A673 (cell line): ENCODE data around the gene ESF1. TPM values are rescaled to one million over a fixed set of nuclear protein-coding genes. Genes with fewer than 3 reads are reported as not detected.

Source experiments
- BruUV-seq: library from RNA; stranded (reverse); fragments of 400-500 nt; replicated peaks from 2 replicates; lab custom pipeline; 2021; lab: Mats Ljungman, UMichigan
- CTCF ChIA-PET: fragments of 300-600 bp; sonication (Branson Sonifier 250); formaldehyde crosslinking; loops from one replicate; lab custom pipeline; 2022; ENCODE audit warnings: antibody characterized with exemption; lab: Charles Lee
- POLR2A ChIA-PET: fragments of 300-600 bp; sonication (Branson Sonifier 250); formaldehyde crosslinking; loops from one replicate; lab custom pipeline; 2022; ENCODE audit warnings: antibody characterized with exemption; ENCODE audit not compliant: low non-redundant PET; lab: Charles Lee
- DNase-seq: peaks from one replicate; pipeline ENCODE4 v3.0.0-alpha.2; 2015; ENCODE audit warnings: low spot score
- H3K27ac ChIP-seq: fragments of 200-600 bp; sonication (generic); 2 replicates; pipeline ENCODE4 v1.5.1; 2016; ENCODE audit warnings: mixed run types, low read depth, mild to moderate bottlenecking, mixed read lengths, antibody characterized with exemption, low read length; ENCODE audit not compliant: poor library complexity, severe bottlenecking
- H3K27me3 ChIP-seq: fragments of 200-600 bp; sonication (generic); replicated peaks from 2 replicates; pipeline ENCODE4 v1.6.1; 2017; ENCODE audit warnings: mixed run types, low read depth, mild to moderate bottlenecking, mixed read lengths, antibody characterized with exemption, low read length; ENCODE audit not compliant: insufficient read depth, poor library complexity
- H3K36me3 ChIP-seq: fragments of 200-600 bp; sonication (generic); 2 replicates; pipeline ENCODE4 v1.6.1; 2016; ENCODE audit warnings: mixed run types, mild to moderate bottlenecking, mixed read lengths, antibody characterized with exemption, low read length; ENCODE audit not compliant: insufficient read depth, poor library complexity, severe bottlenecking
- H3K4me1 ChIP-seq: fragments of 200-600 bp; sonication (generic); 2 replicates; pipeline ENCODE4 v1.6.1; 2017; ENCODE audit warnings: mixed run types, mild to moderate bottlenecking, mixed read lengths, antibody characterized with exemption, low read length; ENCODE audit not compliant: insufficient read depth, poor library complexity, severe bottlenecking
- H3K4me3 ChIP-seq: fragments of 200-600 bp; sonication (generic); 2 replicates; pipeline ENCODE4 v1.5.1; 2016; ENCODE audit warnings: low read depth, mixed run types, mild to moderate bottlenecking, mixed read lengths, low read length; ENCODE audit not compliant: poor library complexity, severe bottlenecking
- H3K9me3 ChIP-seq: fragments of 200-600 bp; sonication (generic); 2 replicates; pipeline ENCODE4 v1.6.1; 2016; ENCODE audit warnings: mixed run types, low read depth, mild to moderate bottlenecking, mixed read lengths, antibody characterized with exemption, low read length; ENCODE audit not compliant: poor library complexity, severe bottlenecking
- EZH2 ChIP-seq: fragments of 200-600 bp; sonication (generic); IDR thresholded peaks from 2 replicates; pipeline ENCODE4 v1.6.1; 2017; ENCODE audit warnings: borderline replicate concordance, low read depth, mild to moderate bottlenecking, mixed read lengths, antibody characterized with exemption, low read length; ENCODE audit not compliant: poor library complexity, severe bottlenecking
- intact Hi-C: fragments of 100-400 bp; cut with micrococcal nuclease; formaldehyde crosslinking; loops from one replicate; pipeline ENCODE4 v1.10.0; 2022; ENCODE audit not compliant: unreplicated experiment
- total RNA-seq: library from RNA; stranded (reverse); gene quantifications from 2 replicates; pipeline ENCODE4 v1.2.3, GENCODE V29; 2021
- TF ChIP-seq, protein P1 (sequence below): fragments of 300-800, 200-600 bp; sonication (generic); conservative IDR thresholded peaks from 2 replicates; pipeline ENCODE4 v1.5.1; 2017; ENCODE audit warnings: low read depth, mild to moderate bottlenecking, antibody characterized with exemption, low read length, moderate library complexity, mixed read lengths

The ESF1 gene
- total RNA-seq, 1 experiment from 2014 or later = 34.7 TPM

- no peaks in the 10 kb centered on the region for H3K27me3 ChIP-seq
- H3K9me3 ChIP-seq = no peaks in the 10 kb centered on the region
- DNase-seq = no peak
- POLR2A ChIA-PET = interaction anchor here (0.7 kb wide), 1 partner anchor 67 kb away, joined by 3 read pairs; no protein-coding TSS in a partner anchor
- H3K27ac ChIP-seq = no peak overlapping the region
- H3K36me3 ChIP-seq = peaks cover 9% of the 10 kb centered on the region
- TF ChIP-seq, protein P1, sequence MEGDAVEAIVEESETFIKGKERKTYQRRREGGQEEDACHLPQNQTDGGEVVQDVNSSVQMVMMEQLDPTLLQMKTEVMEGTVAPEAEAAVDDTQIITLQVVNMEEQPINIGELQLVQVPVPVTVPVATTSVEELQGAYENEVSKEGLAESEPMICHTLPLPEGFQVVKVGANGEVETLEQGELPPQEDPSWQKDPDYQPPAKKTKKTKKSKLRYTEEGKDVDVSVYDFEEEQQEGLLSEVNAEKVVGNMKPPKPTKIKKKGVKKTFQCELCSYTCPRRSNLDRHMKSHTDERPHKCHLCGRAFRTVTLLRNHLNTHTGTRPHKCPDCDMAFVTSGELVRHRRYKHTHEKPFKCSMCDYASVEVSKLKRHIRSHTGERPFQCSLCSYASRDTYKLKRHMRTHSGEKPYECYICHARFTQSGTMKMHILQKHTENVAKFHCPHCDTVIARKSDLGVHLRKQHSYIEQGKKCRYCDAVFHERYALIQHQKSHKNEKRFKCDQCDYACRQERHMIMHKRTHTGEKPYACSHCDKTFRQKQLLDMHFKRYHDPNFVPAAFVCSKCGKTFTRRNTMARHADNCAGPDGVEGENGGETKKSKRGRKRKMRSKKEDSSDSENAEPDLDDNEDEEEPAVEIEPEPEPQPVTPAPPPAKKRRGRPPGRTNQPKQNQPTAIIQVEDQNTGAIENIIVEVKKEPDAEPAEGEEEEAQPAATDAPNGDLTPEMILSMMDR = no peak
- TF ChIP-seq EZH2 = no peak
- no peaks in the 10 kb centered on the region for H3K4me1 ChIP-seq
- intact Hi-C loops = loop anchor here (10.0 kb wide), 1 partner anchor 130 kb away; no protein-coding TSS in a partner anchor
- no peak overlapping the region for H3K4me3 ChIP-seq
- CTCF ChIA-PET = no interaction called here
- no TSS peak for BruUV-seq
Observed at GRCh38 chr20:13824459-13824858, 39.7 kb upstream of the ESF1 start.

DNA sequence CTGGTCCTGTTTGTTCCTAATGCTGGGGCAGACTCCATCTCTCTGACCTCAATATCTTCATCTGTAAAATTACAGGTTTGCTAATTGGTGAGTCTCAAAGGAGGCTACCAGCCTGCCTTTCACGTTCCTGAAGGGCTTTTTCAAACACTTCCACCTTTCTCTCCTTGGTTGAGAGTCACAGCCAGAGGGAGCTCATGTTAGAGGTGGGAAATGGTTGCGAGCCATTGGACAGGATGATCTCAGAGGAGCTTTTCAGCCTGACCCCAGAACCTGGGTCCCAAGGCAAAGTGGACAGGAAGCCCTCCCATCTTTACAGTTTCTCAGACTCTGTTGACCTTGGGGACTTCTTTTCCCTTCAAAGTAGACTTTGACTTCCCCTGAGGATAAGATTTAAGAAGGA, 37.7 kb upstream of the ESF1 start:
- ChIA-PET POLR2A (no interaction called here), CTCF (interaction anchor here (0.8 kb wide), 1 partner anchor 230 kb away, joined by 3 read pairs; no protein-coding TSS in a partner anchor)
- intact Hi-C loops = loop anchor here (10.0 kb wide), 1 partner anchor 132 kb away; no protein-coding TSS in a partner anchor
- Histone ChIP-seq H3K4me1 (no peaks in the 10 kb centered on the region), H3K4me3 (no peak overlapping the region), H3K36me3 (peaks cover 18% of the 10 kb centered on the region), H3K9me3 (no peaks in the 10 kb centered on the region), H3K27ac (no peak overlapping the region), H3K27me3 (no peaks in the 10 kb centered on the region)
- DNase-seq = peak; percentile 4
- TF ChIP-seq, protein P1 = no peak
- no peak for TF ChIP-seq EZH2
- BruUV-seq = no TSS peak

DNA sequence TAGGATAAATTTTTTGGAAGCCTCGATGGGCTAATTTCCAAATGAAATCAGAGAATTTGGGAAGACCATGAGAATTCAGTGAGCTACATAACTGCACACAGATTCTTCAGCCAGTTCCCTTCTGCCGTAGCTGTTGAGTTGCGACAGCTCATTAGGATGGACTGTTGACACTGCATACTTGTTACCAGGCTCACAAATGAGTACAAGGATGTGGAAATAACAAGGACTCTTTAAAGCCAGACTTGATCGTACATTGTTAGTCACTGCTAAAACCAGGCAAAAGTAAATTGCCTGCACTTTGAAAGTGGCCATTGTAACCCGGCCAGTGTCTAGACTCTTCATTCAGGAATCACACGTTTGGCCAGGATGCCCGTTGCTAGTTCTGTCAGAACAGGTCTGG, 37.2 kb upstream of the ESF1 start:
- no peaks in the 10 kb centered on the region for H3K27me3 ChIP-seq
- peaks cover 24% of the 10 kb centered on the region for H3K36me3 ChIP-seq
- ChIA-PET CTCF (no interaction called here), POLR2A (no interaction called here)
- TF ChIP-seq EZH2 = no peak
- TF ChIP-seq, protein P1 = no peak
- H3K4me1 ChIP-seq = no peaks in the 10 kb centered on the region
- no peak overlapping the region for H3K27ac ChIP-seq
- no peak for DNase-seq
- intact Hi-C loops = loop anchor here (10.0 kb wide), 1 partner anchor 133 kb away; no protein-coding TSS in a partner anchor
- BruUV-seq = no TSS peak
- H3K9me3 ChIP-seq = no peaks in the 10 kb centered on the region
- no peak overlapping the region for H3K4me3 ChIP-seq
